ENCODE results near the gene OTOG.

OTOG gene

GRCh38 chr11:17550450-17551346, 3.6 kb downstream of the OTOG start:
- no CpG with 5 or more reads among the region's 12 CpGs for WGBS (ENCODE audit: insufficient coverage, insufficient read length)
- no peaks in the 10 kb centered on the region for H3K27me3 ChIP-seq (ENCODE audit: control insufficient read depth, insufficient read depth, low read length)
- H3K4me1 ChIP-seq (ENCODE audit: control insufficient read depth, insufficient read depth, low read length): peaks cover 6% of the 10 kb centered on the region; the same call in 1 of the 2 replicates
- H3K9me3 ChIP-seq (ENCODE audit: control insufficient read depth, insufficient read depth, low read length): no peaks in the 10 kb centered on the region
- no peak overlapping the region for H3K4me3 ChIP-seq (ENCODE audit: low read length)
- no peaks in the 10 kb centered on the region for H3K36me3 ChIP-seq (ENCODE audit: control insufficient read depth, insufficient read depth, low read length)
- no peak for DNase-seq (ENCODE audit: low read depth, low spot score)
- H3K27ac ChIP-seq (ENCODE audit: low read length): no peak overlapping the region

GRCh38 chr11:17551347-17552040, 4.4 kb downstream of the OTOG start:
- no peak overlapping the region for H3K4me3 ChIP-seq (ENCODE audit: low read length)
- WGBS (ENCODE audit: insufficient coverage, insufficient read length): no CpG with 5 or more reads among the region's 7 CpGs
- no peaks in the 10 kb centered on the region for H3K27me3 ChIP-seq (ENCODE audit: control insufficient read depth, insufficient read depth, low read length)
- H3K36me3 ChIP-seq (ENCODE audit: control insufficient read depth, insufficient read depth, low read length): no peaks in the 10 kb centered on the region
- no peaks in the 10 kb centered on the region for H3K9me3 ChIP-seq (ENCODE audit: control insufficient read depth, insufficient read depth, low read length)
- no peak overlapping the region for H3K27ac ChIP-seq (ENCODE audit: low read length)
- peaks cover 6% of the 10 kb centered on the region; the same call in 1 of the 2 replicates for H3K4me1 ChIP-seq (ENCODE audit: control insufficient read depth, insufficient read depth, low read length)
- DNase-seq (ENCODE audit: low read depth, low spot score): no peak

GRCh38 chr11:17552041-17552355, 4.9 kb downstream of the OTOG start:
- no peaks in the 10 kb centered on the region for H3K9me3 ChIP-seq (ENCODE audit: control insufficient read depth, insufficient read depth, low read length)
- no peak overlapping the region for H3K4me3 ChIP-seq (ENCODE audit: low read length)
- WGBS (ENCODE audit: insufficient coverage, insufficient read length): no CpG with 5 or more reads among the region's 4 CpGs
- H3K27me3 ChIP-seq (ENCODE audit: control insufficient read depth, insufficient read depth, low read length): no peaks in the 10 kb centered on the region
- peaks cover 5% of the 10 kb centered on the region; the same call in 1 of the 2 replicates for H3K4me1 ChIP-seq (ENCODE audit: control insufficient read depth, insufficient read depth, low read length)
- H3K27ac ChIP-seq (ENCODE audit: low read length): no peak overlapping the region
- no peak for DNase-seq (ENCODE audit: low read depth, low spot score)
- no peaks in the 10 kb centered on the region for H3K36me3 ChIP-seq (ENCODE audit: control insufficient read depth, insufficient read depth, low read length)

GRCh38 chr11:17552392-17553248, 5.6 kb downstream of the OTOG start:
- no peak for DNase-seq (ENCODE audit: low read depth, low spot score)
- no peaks in the 10 kb centered on the region for H3K36me3 ChIP-seq (ENCODE audit: control insufficient read depth, insufficient read depth, low read length)
- peaks cover 2% of the 10 kb centered on the region; the same call in 1 of the 2 replicates for H3K4me1 ChIP-seq (ENCODE audit: control insufficient read depth, insufficient read depth, low read length)
- H3K27me3 ChIP-seq (ENCODE audit: control insufficient read depth, insufficient read depth, low read length): no peaks in the 10 kb centered on the region
- H3K9me3 ChIP-seq (ENCODE audit: control insufficient read depth, insufficient read depth, low read length): no peaks in the 10 kb centered on the region
- WGBS (ENCODE audit: insufficient coverage, insufficient read length): no CpG with 5 or more reads among the region's 10 CpGs
- no peak overlapping the region for H3K27ac ChIP-seq (ENCODE audit: low read length)
- no peak overlapping the region for H3K4me3 ChIP-seq (ENCODE audit: low read length)

GRCh38 chr11:17553249-17553546, 6.1 kb downstream of the OTOG start:
- H3K4me3 ChIP-seq (ENCODE audit: low read length): no peak overlapping the region
- H3K27ac ChIP-seq (ENCODE audit: low read length): no peak overlapping the region
- no peaks in the 10 kb centered on the region for H3K9me3 ChIP-seq (ENCODE audit: control insufficient read depth, insufficient read depth, low read length)
- H3K4me1 ChIP-seq (ENCODE audit: control insufficient read depth, insufficient read depth, low read length): no peaks in the 10 kb centered on the region
- H3K36me3 ChIP-seq (ENCODE audit: control insufficient read depth, insufficient read depth, low read length): no peaks in the 10 kb centered on the region
- no CpG with 5 or more reads among the region's 7 CpGs for WGBS (ENCODE audit: insufficient coverage, insufficient read length)
- no peak for DNase-seq (ENCODE audit: low read depth, low spot score)
- no peaks in the 10 kb centered on the region for H3K27me3 ChIP-seq (ENCODE audit: control insufficient read depth, insufficient read depth, low read length)

DNA sequence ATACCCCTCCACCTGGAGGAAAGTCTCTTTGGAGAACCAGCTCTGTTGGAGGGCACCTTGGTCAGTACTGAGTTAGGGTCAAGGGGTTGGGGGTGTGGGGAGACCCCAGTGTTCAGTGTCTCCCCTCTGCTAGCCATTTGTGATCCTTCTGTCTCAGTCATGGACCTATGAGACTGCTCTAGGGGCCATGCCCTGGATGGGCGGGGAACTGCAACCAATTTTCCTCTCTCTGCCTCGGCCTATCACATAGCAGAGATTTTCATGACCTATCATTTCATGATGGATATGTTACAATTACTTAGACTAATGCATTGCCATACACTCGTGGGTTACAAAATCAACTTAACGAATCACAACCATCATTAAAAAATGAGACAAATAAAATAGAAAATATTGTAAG, 7.4 kb downstream of the OTOG start:
- H3K4me1 ChIP-seq (ENCODE audit: control insufficient read depth, insufficient read depth, low read length): no peaks in the 10 kb centered on the region
- no peak overlapping the region for H3K4me3 ChIP-seq (ENCODE audit: low read length)
- H3K9me3 ChIP-seq (ENCODE audit: control insufficient read depth, insufficient read depth, low read length): no peaks in the 10 kb centered on the region
- no peaks in the 10 kb centered on the region for H3K27me3 ChIP-seq (ENCODE audit: control insufficient read depth, insufficient read depth, low read length)
- H3K36me3 ChIP-seq (ENCODE audit: control insufficient read depth, insufficient read depth, low read length): no peaks in the 10 kb centered on the region
- WGBS (ENCODE audit: insufficient coverage, insufficient read length): no CpG with 5 or more reads among the region's 4 CpGs
- DNase-seq (ENCODE audit: low read depth, low spot score): no peak
- H3K27ac ChIP-seq (ENCODE audit: low read length): no peak overlapping the region

GRCh38 chr11:17556999-17557398, 9.9 kb downstream of the OTOG start:
- Histone ChIP-seq H3K4me3 (ENCODE audit: low read length) (no peak overlapping the region), H3K27me3 (ENCODE audit: control insufficient read depth, insufficient read depth, low read length) (no peaks in the 10 kb centered on the region), H3K9me3 (ENCODE audit: control insufficient read depth, insufficient read depth, low read length) (no peaks in the 10 kb centered on the region), H3K27ac (ENCODE audit: low read length) (no peak overlapping the region), H3K4me1 (ENCODE audit: control insufficient read depth, insufficient read depth, low read length) (no peaks in the 10 kb centered on the region), H3K36me3 (ENCODE audit: control insufficient read depth, insufficient read depth, low read length) (no peaks in the 10 kb centered on the region)
- WGBS (ENCODE audit: insufficient coverage, insufficient read length): no CpG with 5 or more reads among the region's 8 CpGs
- no peak for DNase-seq (ENCODE audit: low read depth, low spot score)

- Histone ChIP-seq H3K36me3 (ENCODE audit: control insufficient read depth, insufficient read depth, low read length) (no peaks in the 10 kb centered on the region), H3K4me1 (ENCODE audit: control insufficient read depth, insufficient read depth, low read length) (no peaks in the 10 kb centered on the region), H3K27me3 (ENCODE audit: control insufficient read depth, insufficient read depth, low read length) (no peaks in the 10 kb centered on the region), H3K27ac (ENCODE audit: low read length) (no peak overlapping the region), H3K4me3 (ENCODE audit: low read length) (no peak overlapping the region), H3K9me3 (ENCODE audit: control insufficient read depth, insufficient read depth, low read length) (no peaks in the 10 kb centered on the region)
- no CpG with 5 or more reads among the region's 15 CpGs for WGBS (ENCODE audit: insufficient coverage, insufficient read length)
- no peak for DNase-seq (ENCODE audit: low read depth, low spot score)
Measured at GRCh38 chr11:17558025-17558780, 11.1 kb downstream of the OTOG start.

GRCh38 chr11:17558916-17559315, 11.9 kb downstream of the OTOG start:
- no peaks in the 10 kb centered on the region for H3K27me3 ChIP-seq (ENCODE audit: control insufficient read depth, insufficient read depth, low read length)
- no peaks in the 10 kb centered on the region for H3K36me3 ChIP-seq (ENCODE audit: control insufficient read depth, insufficient read depth, low read length)
- no peak overlapping the region for H3K4me3 ChIP-seq (ENCODE audit: low read length)
- no peak for DNase-seq (ENCODE audit: low read depth, low spot score)
- WGBS (ENCODE audit: insufficient coverage, insufficient read length): no CpG with 5 or more reads among the region's 9 CpGs
- no peaks in the 10 kb centered on the region for H3K4me1 ChIP-seq (ENCODE audit: control insufficient read depth, insufficient read depth, low read length)
- no peaks in the 10 kb centered on the region for H3K9me3 ChIP-seq (ENCODE audit: control insufficient read depth, insufficient read depth, low read length)
- H3K27ac ChIP-seq (ENCODE audit: low read length): no peak overlapping the region

Measured in iPS DF 6.9 (cell line).